Thyroid gland (tissue), 4 donors: ENCODE measurements around the gene ABCA4. TPM values are rescaled to one million over a fixed set of nuclear protein-coding genes. Genes with fewer than 3 reads are reported as not detected.

Experiments
- DNase-seq, 2 donors: peaks; one replicate each; pipeline ENCODE4 v3.0.0-alpha.2; 2019
- H3K27ac ChIP-seq, 3 donors: fragments of 200-600 bp; sonication (generic); 1 replicate in 2 of 3; 2 replicates in 1 of 3; pipeline ENCODE4 v1.5.1; 2016 to 2019; ENCODE audit warnings: mild to moderate bottlenecking in 1 of 3, moderate library complexity in 1 of 3
- H3K27me3 ChIP-seq: fragments of 200-600 bp; sonication (generic); one replicate; pipeline ENCODE4 v1.5.1; 2019
- H3K36me3 ChIP-seq, 2 donors: fragments of 200-600 bp; sonication (generic); one replicate each; pipeline ENCODE4 v1.5.1; 2016 to 2019
- H3K4me1 ChIP-seq, 2 donors: fragments of 200-600 bp; sonication (generic); one replicate each; pipeline ENCODE4 v1.5.1; 2017 to 2019
- H3K4me3 ChIP-seq, 3 donors: fragments of 200-600 bp; sonication (generic); replicated peaks in 1 of 3; 1 replicate in 2 of 3; 2 replicates in 1 of 3; pipeline ENCODE4 v1.5.1; 2016; ENCODE audit warnings: mild to moderate bottlenecking in 1 of 3
- H3K9me3 ChIP-seq: fragments of 200-600 bp; sonication (generic); one replicate; pipeline ENCODE4 v1.5.1; 2017
- POLR2A ChIP-seq, 2 donors: fragments of 450-650 bp; IDR thresholded peaks; one replicate each; pipeline ENCODE4 v1.6.1; 2017; ENCODE audit warnings: antibody characterized with exemption in 2 of 2, mild to moderate bottlenecking in 2 of 2, moderate library complexity in 1 of 2
- WGBS, 2 donors: methylation state at CpG; one replicate each; pipeline ENCODE4 v1.1.5; 2017; 5-methylcytosine and 5-hydroxymethylcytosine counted together
- intact Hi-C: fragments of 100-400 bp; cut with DNase I; formaldehyde crosslinking; loops from one replicate; pipeline ENCODE4 v1.15.1; 2023
- total RNA-seq, 4 donors: library from RNA; depleted of rRNA; stranded (reverse); fragments of >200 nt; gene quantifications; one replicate each; pipeline ENCODE4 v1.2.3, GENCODE V29; 2016
- TF ChIP-seq, protein P1 (sequence below), 6 experiments: fragments of 200-600 bp in 3 of 6; fragments of 450-650 bp in 3 of 6; sonication (generic) in 3 of 6; IDR thresholded peaks; one replicate each; pipeline ENCODE4 v1.5.1; 2016 to 2019; ENCODE audit warnings: antibody characterized with exemption in 6 of 6, mild to moderate bottlenecking in 2 of 6, inconsistent platforms in 1 of 6, moderate library complexity in 1 of 6

Gene ABCA4
- total RNA-seq, 4 donors from 2014 or later = 0.44 to 1.0 (median 0.82) TPM

DNA sequence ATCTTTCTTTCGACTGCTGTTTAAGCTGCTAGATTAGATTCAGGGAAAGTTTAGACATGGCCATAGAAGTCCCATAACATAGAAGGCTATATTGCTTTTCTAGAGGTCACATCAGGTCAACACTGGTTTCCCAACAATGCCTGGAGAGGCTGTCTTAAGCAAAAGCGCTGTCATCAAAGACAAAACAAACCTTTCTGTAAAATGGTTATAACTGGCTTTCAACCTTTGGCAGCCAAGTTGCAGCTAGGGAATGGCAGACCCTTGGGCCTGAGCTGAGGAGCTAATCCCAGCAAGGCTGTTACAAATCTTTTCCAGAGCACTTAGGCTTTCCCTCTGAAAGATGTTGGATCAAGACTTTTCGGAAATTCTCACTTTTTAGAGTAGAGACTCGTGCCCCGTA is 11.2 kb upstream of the ABCA4 start:
- H3K27me3 ChIP-seq = no peaks in the 10 kb centered on the region
- H3K9me3 ChIP-seq = no peaks in the 10 kb centered on the region
- H3K4me3 ChIP-seq = no peak overlapping the region
- intact Hi-C loops = no loop called here
- H3K27ac ChIP-seq = no peak overlapping the region
- 85 to 93% methylated on average over 5 of the region's 5 CpGs for whole genome bisulfite sequencing, 2 donors
- no peaks in the 10 kb centered on the region for H3K36me3 ChIP-seq
- DNase-seq = no peak
- H3K4me1 ChIP-seq = peaks cover 0 to 7% of the 10 kb centered on the region in 2 donors
- TF ChIP-seq POLR2A (IDR thresholded peaks at IDR 0.05) = no peak
- TF ChIP-seq, protein P1, sequence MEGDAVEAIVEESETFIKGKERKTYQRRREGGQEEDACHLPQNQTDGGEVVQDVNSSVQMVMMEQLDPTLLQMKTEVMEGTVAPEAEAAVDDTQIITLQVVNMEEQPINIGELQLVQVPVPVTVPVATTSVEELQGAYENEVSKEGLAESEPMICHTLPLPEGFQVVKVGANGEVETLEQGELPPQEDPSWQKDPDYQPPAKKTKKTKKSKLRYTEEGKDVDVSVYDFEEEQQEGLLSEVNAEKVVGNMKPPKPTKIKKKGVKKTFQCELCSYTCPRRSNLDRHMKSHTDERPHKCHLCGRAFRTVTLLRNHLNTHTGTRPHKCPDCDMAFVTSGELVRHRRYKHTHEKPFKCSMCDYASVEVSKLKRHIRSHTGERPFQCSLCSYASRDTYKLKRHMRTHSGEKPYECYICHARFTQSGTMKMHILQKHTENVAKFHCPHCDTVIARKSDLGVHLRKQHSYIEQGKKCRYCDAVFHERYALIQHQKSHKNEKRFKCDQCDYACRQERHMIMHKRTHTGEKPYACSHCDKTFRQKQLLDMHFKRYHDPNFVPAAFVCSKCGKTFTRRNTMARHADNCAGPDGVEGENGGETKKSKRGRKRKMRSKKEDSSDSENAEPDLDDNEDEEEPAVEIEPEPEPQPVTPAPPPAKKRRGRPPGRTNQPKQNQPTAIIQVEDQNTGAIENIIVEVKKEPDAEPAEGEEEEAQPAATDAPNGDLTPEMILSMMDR (IDR thresholded peaks at IDR 0.05) = no peak

DNA sequence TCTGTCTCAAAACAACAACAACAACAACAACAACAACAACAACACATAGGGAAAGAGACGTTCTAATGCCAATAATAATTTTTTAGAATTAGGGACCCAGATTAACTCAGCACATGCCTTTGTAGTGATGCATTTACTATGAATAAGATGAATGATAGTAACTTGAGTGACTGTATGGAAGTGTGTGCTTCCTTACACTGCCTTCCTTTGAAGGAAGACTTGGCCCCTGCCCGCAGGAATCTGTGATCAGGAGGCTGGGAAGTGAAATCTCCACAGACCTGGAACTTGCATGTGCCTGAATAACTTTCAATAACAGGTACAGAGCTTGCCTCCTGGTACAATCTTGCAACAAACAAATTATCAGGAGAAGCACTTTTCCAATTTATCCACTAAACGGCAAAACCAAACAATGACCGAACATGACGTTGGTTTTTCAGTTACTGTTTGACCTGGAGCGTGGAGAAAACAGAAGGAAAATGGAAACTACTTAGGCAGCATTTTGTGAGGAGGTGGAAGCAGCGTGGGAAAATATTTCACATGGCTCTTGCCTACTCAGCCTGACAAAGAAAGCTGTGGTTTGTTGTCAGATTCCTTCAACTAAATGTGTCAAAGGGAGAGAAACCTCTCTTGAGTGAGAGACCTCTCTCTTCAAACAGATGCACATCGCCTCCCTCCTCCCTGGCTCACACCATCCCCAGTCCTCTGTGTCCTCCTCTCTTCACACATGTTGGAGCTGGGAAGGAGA is 10.1 kb upstream of the ABCA4 start:
- no peak for DNase-seq
- Histone ChIP-seq H3K4me3 (no peak overlapping the region), H3K27me3 (no peaks in the 10 kb centered on the region), H3K36me3 (no peaks in the 10 kb centered on the region), H3K4me1 (peaks cover 0 to 7% of the 10 kb centered on the region in 2 donors), H3K9me3 (no peaks in the 10 kb centered on the region), H3K27ac (no peak overlapping the region)
- 65 to 71% methylated on average over 8 of the region's 8 CpGs for WGBS, 2 donors
- TF ChIP-seq POLR2A (IDR thresholded peaks at IDR 0.05) = no peak
- TF ChIP-seq, protein P1 (IDR thresholded peaks at IDR 0.05) = no peak
- intact Hi-C loops = no loop called here

DNA sequence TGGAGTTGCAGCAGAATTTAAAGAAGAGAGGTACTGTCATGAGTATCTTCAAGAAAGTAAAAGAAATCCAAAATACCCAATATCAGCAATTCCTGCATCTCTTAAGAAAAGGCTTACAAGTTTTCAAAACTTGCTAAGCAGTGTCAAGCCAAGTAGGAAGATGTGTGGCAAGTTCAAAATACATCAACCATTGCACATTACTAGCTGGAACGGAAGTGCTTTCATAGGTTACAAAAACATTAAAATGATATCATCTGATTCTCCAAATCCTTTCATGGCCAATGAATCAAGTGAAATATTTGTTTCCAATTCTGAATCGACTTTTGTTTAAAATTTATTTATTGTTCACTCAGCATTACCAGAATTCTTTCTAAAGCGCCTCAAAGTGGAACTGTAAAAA is 5.7 kb upstream of the ABCA4 start:
- Histone ChIP-seq H3K9me3 (no peaks in the 10 kb centered on the region), H3K27ac (no peak overlapping the region), H3K36me3 (no peaks in the 10 kb centered on the region), H3K4me1 (peaks cover 0 to 7% of the 10 kb centered on the region in 2 donors), H3K27me3 (no peaks in the 10 kb centered on the region), H3K4me3 (no peak overlapping the region)
- intact Hi-C loops = no loop called here
- no peak for TF ChIP-seq POLR2A (IDR thresholded peaks at IDR 0.05)
- TF ChIP-seq, protein P1 (IDR thresholded peaks at IDR 0.05) = no peak
- 77% methylated on average over 3 of the region's 3 CpGs for WGBS, 2 donors
- no peak for DNase-seq

DNA sequence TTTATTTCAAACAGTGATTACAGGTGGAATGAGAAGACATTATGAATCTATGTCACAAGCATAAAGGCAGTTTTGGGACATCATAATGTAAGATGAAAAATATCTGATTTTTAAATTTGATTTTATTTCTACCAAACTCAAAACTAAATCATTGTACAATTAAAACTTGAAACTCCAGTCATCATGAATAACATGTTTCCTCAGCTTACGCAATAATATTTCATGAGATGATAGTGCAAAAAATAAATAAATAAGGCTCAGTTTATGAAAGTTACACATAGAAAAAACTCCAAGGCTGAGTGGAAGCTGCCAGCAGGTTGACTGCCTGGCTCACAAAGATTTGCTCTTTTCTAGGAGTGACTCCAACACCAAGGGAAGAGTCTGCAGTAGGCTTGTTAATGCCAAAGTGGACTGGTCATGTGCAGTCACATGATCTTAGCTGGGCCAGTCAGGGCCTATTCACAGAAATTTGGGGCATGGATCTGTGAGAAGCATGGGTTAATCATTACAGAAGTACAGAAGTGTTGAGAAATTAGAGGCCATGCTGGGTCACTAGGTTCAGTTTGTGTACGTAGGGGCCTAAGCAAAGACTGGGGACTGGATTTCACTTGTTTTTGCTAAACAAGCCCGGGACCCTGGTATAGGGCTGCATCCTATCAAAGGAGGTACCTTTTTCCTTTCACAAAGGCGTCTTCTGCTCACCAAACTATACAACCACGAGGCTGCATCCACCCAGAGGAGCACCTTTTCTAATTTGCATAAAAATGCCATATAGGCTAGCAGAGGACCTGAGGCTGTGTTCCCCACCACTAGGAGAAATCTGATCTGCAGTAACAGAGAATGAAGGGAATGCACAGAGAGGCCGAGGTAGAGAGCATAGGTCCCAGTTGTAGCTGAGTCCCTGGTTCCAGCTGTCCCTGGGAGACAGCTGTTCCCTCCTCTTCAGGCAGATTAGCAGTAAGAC is 4.9 kb upstream of the ABCA4 start:
- no peak for TF ChIP-seq POLR2A (IDR thresholded peaks at IDR 0.05)
- TF ChIP-seq, protein P1 (IDR thresholded peaks at IDR 0.05) = no peak
- peaks cover 0 to 1% of the 10 kb centered on the region in 2 donors for H3K4me1 ChIP-seq
- DNase-seq = no peak
- H3K27me3 ChIP-seq = no peaks in the 10 kb centered on the region
- H3K27ac ChIP-seq = no peak overlapping the region
- no peaks in the 10 kb centered on the region for H3K9me3 ChIP-seq
- intact Hi-C loops = no loop called here
- H3K4me3 ChIP-seq = no peak overlapping the region
- 67 to 75% methylated on average over 6 of the region's 6 CpGs for WGBS, 2 donors
- no peaks in the 10 kb centered on the region for H3K36me3 ChIP-seq
